ENCODE results near the gene PIGN.

DNA sequence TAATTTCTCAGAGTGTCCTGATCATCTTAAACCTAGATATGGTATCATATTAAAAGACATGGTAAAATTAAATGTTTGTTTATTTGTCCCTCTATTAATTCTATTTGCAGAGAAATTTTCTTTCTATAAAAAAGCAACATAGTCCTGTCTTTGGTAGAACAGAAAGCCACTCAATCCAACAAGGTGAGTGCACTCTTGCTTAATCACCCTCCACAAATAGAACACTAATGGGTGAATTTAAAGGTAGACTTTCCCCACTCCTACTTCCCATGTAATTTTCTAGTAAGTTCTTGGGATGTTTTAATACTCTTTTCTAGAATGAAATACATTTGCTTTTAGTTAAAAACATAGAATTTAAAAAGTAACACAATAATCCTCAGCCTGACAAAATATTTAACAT, 97.7 kb downstream of the PIGN start:
- no peak for TF ChIP-seq POLR2A (IDR thresholded peaks at IDR 0.05; ENCODE audit: extremely low read depth, insufficient read length)
- TF ChIP-seq, protein P1, sequence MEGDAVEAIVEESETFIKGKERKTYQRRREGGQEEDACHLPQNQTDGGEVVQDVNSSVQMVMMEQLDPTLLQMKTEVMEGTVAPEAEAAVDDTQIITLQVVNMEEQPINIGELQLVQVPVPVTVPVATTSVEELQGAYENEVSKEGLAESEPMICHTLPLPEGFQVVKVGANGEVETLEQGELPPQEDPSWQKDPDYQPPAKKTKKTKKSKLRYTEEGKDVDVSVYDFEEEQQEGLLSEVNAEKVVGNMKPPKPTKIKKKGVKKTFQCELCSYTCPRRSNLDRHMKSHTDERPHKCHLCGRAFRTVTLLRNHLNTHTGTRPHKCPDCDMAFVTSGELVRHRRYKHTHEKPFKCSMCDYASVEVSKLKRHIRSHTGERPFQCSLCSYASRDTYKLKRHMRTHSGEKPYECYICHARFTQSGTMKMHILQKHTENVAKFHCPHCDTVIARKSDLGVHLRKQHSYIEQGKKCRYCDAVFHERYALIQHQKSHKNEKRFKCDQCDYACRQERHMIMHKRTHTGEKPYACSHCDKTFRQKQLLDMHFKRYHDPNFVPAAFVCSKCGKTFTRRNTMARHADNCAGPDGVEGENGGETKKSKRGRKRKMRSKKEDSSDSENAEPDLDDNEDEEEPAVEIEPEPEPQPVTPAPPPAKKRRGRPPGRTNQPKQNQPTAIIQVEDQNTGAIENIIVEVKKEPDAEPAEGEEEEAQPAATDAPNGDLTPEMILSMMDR (IDR thresholded peaks at IDR 0.05; ENCODE audit: low read depth, low read length), result no peak
